B cell (primary cell): Measurements from ENCODE around the gene MBNL2. TPM values are rescaled to one million over a fixed set of nuclear protein-coding genes. Genes with fewer than 3 reads are reported as not detected.
A peak's percentile ranks its signal among the peaks of the same experiment; 100 is the strongest.

Source experiments
- ATAC-seq: fragments of 200-7000 bp; cut with Tn5 transposase; one replicate; pipeline ENCODE4 v1.10.0; 2021; ENCODE audit warnings: low read depth, mild to moderate bottlenecking, moderate number of reproducible peaks, moderate library complexity
- CTCF ChIA-PET: fragments of 350-600 bp; sonication (Branson Sonifier 250); formaldehyde crosslinking; loops from one replicate; lab custom pipeline; 2021; ENCODE audit warnings: antibody characterized with exemption, inconsistent platforms; lab: Charles Lee
- POLR2A ChIA-PET: fragments of 350-600 bp; sonication (Branson Sonifier 250); formaldehyde crosslinking; loops from one replicate; lab custom pipeline; 2021; ENCODE audit warnings: antibody characterized with exemption; lab: Charles Lee
- DNase-seq: peaks from one replicate; pipeline ENCODE4 v3.0.0; 2013
- H2AFZ ChIP-seq: 2 replicates; pipeline ENCODE4 v1.6.1; 2012; ENCODE audit warnings: mild to moderate bottlenecking, low read depth, low read length; ENCODE audit not compliant: insufficient read depth, poor library complexity, severe bottlenecking
- H3K27ac ChIP-seq, 2 donors: 1 replicate in 1 of 2; 2 replicates in 1 of 2; pipeline ENCODE4 v1.5.1; 2012 to 2013; ENCODE audit warnings: low read length in 2 of 2, mild to moderate bottlenecking in 2 of 2, moderate library complexity in 1 of 2
- H3K27me3 ChIP-seq, 4 experiments: fragments of 200-600 bp in 1 of 4; sonication (generic) in 1 of 4; replicated peaks in 1 of 4; 1 replicate in 2 of 4; 2 replicates in 2 of 4; pipeline versions ENCODE4 v1.6.1 to v1.7.0; 2013 to 2016; ENCODE audit warnings: low read length in 3 of 4, mild to moderate bottlenecking in 2 of 4, mixed read lengths in 1 of 4, moderate library complexity in 1 of 4; ENCODE audit not compliant: insufficient read depth in 4 of 4, control insufficient read depth in 3 of 4; ENCODE audit errors: control extremely low read depth in 1 of 4
- H3K36me3 ChIP-seq, 2 experiments: replicated peaks in 1 of 2; 1 replicate in 1 of 2; 2 replicates in 1 of 2; pipeline versions ENCODE4 v1.6.1 to v1.7.1; 2013; ENCODE audit warnings: low read length in 1 of 2; ENCODE audit not compliant: insufficient read depth in 2 of 2, control insufficient read depth in 1 of 2; ENCODE audit errors: control extremely low read depth in 1 of 2, extremely low read depth in 1 of 2
- H3K4me1 ChIP-seq, 2 donors: fragments of 200-600 bp in 1 of 2; sonication (generic) in 1 of 2; 1 replicate in 1 of 2; 2 replicates in 1 of 2; pipeline versions ENCODE4 v1.5.1 to v1.6.1; 2013 to 2017; ENCODE audit warnings: low read length in 2 of 2; ENCODE audit not compliant: control insufficient read depth in 2 of 2, insufficient read depth in 2 of 2
- H3K4me2 ChIP-seq: replicated peaks from 2 replicates; pipeline ENCODE3; 2012; ENCODE audit warnings: mild to moderate bottlenecking, low read depth, low read length; ENCODE audit not compliant: poor library complexity, severe bottlenecking
- H3K4me3 ChIP-seq, 5 experiments: fragments of 200-600 bp in 1 of 5; sonication (generic) in 1 of 5; 1 replicate in 3 of 5; 2 replicates in 2 of 5; pipeline versions ENCODE4 v1.5.1 to v1.7.0; 2011 to 2016; ENCODE audit warnings: low read length in 4 of 5, mild to moderate bottlenecking in 4 of 5, low read depth in 2 of 5, control low read depth in 1 of 5, moderate library complexity in 1 of 5; ENCODE audit not compliant: insufficient read depth in 1 of 5; ENCODE audit errors: control extremely low read depth in 1 of 5, extremely low read depth in 1 of 5
- H3K79me2 ChIP-seq: fragments of 200-600 bp; sonication (generic); one replicate; pipeline ENCODE4 v1.6.0; 2016; ENCODE audit warnings: low read length; ENCODE audit not compliant: control insufficient read depth, insufficient read depth
- H3K9ac ChIP-seq: fragments of 200-600 bp; sonication (generic); 2 replicates; pipeline ENCODE4 v1.6.1; 2017; ENCODE audit warnings: mild to moderate bottlenecking, low read length, moderate library complexity
- H3K9me3 ChIP-seq, 3 donors: one replicate each; pipeline versions ENCODE4 v1.6.1 to v1.7.1; 2013; ENCODE audit warnings: low read length in 2 of 3; ENCODE audit not compliant: control insufficient read depth in 2 of 3, insufficient read depth in 1 of 3; ENCODE audit errors: control extremely low read depth in 1 of 3
- H4K20me1 ChIP-seq: 2 replicates; pipeline ENCODE4 v1.6.0; 2012; ENCODE audit warnings: mild to moderate bottlenecking, low read length; ENCODE audit not compliant: insufficient read depth, control insufficient read depth, poor library complexity, severe bottlenecking
- H3K27ac Mint-ChIP-seq: one replicate; pipeline ENCODE4 v1.8.0; 2021; ENCODE audit warnings: mixed read lengths
- H3K27me3 Mint-ChIP-seq: one replicate; pipeline ENCODE4 v1.8.0; 2021; ENCODE audit warnings: mixed read lengths
- H3K4me1 Mint-ChIP-seq: one replicate; pipeline ENCODE4 v1.8.0; 2021; ENCODE audit warnings: mixed read lengths
- H3K4me3 Mint-ChIP-seq: one replicate; pipeline ENCODE4 v1.8.0; 2021; ENCODE audit warnings: mixed read lengths
- H3K9me3 Mint-ChIP-seq: one replicate; pipeline ENCODE4 v1.8.0; 2022; ENCODE audit warnings: mixed read lengths; ENCODE audit not compliant: insufficient read depth
- EZH2 ChIP-seq: IDR thresholded peaks from 2 replicates; pipeline ENCODE4 v1.6.1; 2012; ENCODE audit warnings: borderline replicate concordance, low read depth, mild to moderate bottlenecking, moderate library complexity, low read length; ENCODE audit not compliant: insufficient read depth, poor library complexity, severe bottlenecking
- WGBS: methylation state at CpG from one replicate; pipeline ENCODE4 v1.1.5; 2013; ENCODE audit warnings: missing lambda C conversion rate; ENCODE audit not compliant: insufficient coverage; 5-methylcytosine and 5-hydroxymethylcytosine counted together
- intact Hi-C: fragments of 100-400 bp; cut with micrococcal nuclease; formaldehyde crosslinking; loops from one replicate; pipeline ENCODE4 v1.10.0; 2022
- polyA plus RNA-seq: library from polyadenylated mRNA; depleted of rRNA; stranded (reverse); fragments of >200 nt; gene quantifications from 2 replicates; pipeline ENCODE4 v1.2.3, GENCODE V29; 2012
- total RNA-seq, 2 donors: library from RNA; stranded (reverse); fragments of 120-200 nt in 1 of 2; gene quantifications; 1 replicate in 1 of 2; 2 replicates in 1 of 2; pipeline versions ENCODE4 v1.2.3 to v1.2.4, GENCODE V29; 2013 to 2022
- TF ChIP-seq, protein P1 (sequence below): fragments of 200-600 bp; IDR thresholded peaks from one replicate; pipeline ENCODE4 v1.8.0; 2022; ENCODE audit warnings: antibody characterized with exemption, mild to moderate bottlenecking

The MBNL2 gene
- total and polyA plus RNA-seq, 2 donors (not counting 1 experiment from before 2014, with no cell fraction given): 6.9 to 50.1 TPM

DNA sequence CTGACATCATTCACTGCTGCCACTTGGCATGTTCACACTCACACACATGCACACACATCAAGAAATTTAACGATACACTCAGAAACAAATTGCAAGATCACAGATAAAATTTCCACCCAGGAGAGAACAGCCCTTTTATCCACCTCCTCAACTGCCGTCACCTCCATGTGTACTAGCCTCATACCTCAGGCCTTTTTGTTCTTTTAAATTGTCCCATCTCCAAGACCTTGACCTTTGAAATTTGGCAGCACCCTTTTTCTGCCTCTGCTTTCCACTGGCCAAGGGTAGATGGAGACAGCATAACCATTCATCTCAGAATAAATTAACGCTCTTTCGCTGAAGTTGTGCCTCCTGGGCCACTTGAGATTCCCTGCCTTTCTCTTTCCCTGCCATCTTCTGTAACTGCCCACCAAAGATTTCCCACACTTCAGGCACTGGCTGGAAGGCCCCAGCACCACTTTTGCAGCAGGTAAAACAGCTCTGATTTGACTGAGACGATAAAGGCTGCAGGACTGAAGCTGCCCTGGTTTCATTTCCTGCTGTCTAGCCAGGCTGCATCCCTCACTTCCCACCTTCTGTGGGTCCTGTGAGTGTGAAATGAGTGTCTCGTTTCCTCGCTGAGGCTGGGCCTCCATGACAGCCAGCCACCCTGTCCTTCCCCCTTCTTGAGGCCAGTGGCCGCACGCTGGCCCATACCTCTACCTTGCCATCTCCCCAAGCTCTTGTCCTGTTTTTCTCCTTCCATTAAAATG, 39.3 kb downstream of the MBNL2 start:
- no peaks in the 10 kb centered on the region for H3K9me3 ChIP-seq
- no peak overlapping the region for H2AFZ ChIP-seq
- H3K27me3 Mint-ChIP-seq: no peaks in the 10 kb centered on the region
- H3K27me3 ChIP-seq: no peaks in the 10 kb centered on the region
- TF ChIP-seq, protein P1, sequence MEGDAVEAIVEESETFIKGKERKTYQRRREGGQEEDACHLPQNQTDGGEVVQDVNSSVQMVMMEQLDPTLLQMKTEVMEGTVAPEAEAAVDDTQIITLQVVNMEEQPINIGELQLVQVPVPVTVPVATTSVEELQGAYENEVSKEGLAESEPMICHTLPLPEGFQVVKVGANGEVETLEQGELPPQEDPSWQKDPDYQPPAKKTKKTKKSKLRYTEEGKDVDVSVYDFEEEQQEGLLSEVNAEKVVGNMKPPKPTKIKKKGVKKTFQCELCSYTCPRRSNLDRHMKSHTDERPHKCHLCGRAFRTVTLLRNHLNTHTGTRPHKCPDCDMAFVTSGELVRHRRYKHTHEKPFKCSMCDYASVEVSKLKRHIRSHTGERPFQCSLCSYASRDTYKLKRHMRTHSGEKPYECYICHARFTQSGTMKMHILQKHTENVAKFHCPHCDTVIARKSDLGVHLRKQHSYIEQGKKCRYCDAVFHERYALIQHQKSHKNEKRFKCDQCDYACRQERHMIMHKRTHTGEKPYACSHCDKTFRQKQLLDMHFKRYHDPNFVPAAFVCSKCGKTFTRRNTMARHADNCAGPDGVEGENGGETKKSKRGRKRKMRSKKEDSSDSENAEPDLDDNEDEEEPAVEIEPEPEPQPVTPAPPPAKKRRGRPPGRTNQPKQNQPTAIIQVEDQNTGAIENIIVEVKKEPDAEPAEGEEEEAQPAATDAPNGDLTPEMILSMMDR: no peak
- no peak for TF ChIP-seq EZH2
- H3K36me3 ChIP-seq: peaks cover 2 to 5% of the 10 kb centered on the region in 2 experiments
- peak; percentile 33 for ATAC-seq
- CTCF ChIA-PET: no interaction called here
- H3K4me1 ChIP-seq: peaks cover 21 to 31% of the 10 kb centered on the region in 2 donors
- H3K4me1 Mint-ChIP-seq: peaks cover 61% of the 10 kb centered on the region
- POLR2A ChIA-PET: no interaction called here
- peak overlapping the region; percentile 17 for H3K4me3 Mint-ChIP-seq
- peaks cover 84% of the 10 kb centered on the region for H3K79me2 ChIP-seq
- no peak overlapping the region for H3K27ac ChIP-seq
- no peak overlapping the region for H3K4me3 ChIP-seq
- H3K9me3 Mint-ChIP-seq: no peaks in the 10 kb centered on the region
- H3K9ac ChIP-seq: no peak overlapping the region
- H4K20me1 ChIP-seq: peaks cover 88% of the 10 kb centered on the region
- DNase-seq: peak; percentile 18
- peak overlapping the region; percentile 3 for H3K4me2 ChIP-seq
- intact Hi-C loops: no loop called here
- H3K27ac Mint-ChIP-seq: no peak overlapping the region
- WGBS: 81% methylated on average over 5 of the region's 9 CpGs

DNA sequence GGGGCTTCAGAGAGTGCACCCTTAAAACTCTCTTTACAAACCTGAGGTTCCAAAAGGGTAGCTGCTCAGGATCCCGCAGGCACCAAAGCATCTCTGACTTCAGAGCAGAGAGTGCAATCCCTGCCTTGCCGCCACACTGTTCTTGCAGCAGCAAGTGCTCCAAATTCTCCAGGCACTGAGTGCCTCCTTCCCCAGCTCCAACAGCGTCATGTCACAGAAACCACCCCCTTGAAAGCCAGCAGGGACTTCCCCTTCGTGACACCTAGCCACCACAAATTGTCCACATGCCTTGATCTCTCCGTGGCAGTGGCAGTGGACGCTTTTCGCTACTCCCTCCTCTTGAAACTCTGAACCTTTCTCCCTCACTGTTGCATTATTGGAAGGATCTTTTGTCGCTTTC, 39.9 kb downstream of the MBNL2 start:
- intact Hi-C loops: no loop called here
- Histone ChIP-seq H2AFZ (no peak overlapping the region), H3K27ac (no peak overlapping the region), H3K4me3 (no peak overlapping the region), H3K79me2 (peaks cover 78% of the 10 kb centered on the region), H3K36me3 (peaks cover 2 to 7% of the 10 kb centered on the region in 2 experiments), H3K9me3 (no peaks in the 10 kb centered on the region), H3K4me1 (peaks cover 21 to 31% of the 10 kb centered on the region in 2 donors), H3K9ac (no peak overlapping the region), H4K20me1 (peaks cover 87% of the 10 kb centered on the region), H3K27me3 (no peaks in the 10 kb centered on the region), H3K4me2 (no peak overlapping the region)
- no peak overlapping the region for H3K27ac Mint-ChIP-seq
- H3K9me3 Mint-ChIP-seq: no peaks in the 10 kb centered on the region
- POLR2A ChIA-PET: no interaction called here
- H3K4me3 Mint-ChIP-seq: no peak overlapping the region
- ATAC-seq: no peak
- DNase-seq: no peak
- H3K4me1 Mint-ChIP-seq: peaks cover 57% of the 10 kb centered on the region
- no peaks in the 10 kb centered on the region for H3K27me3 Mint-ChIP-seq
- TF ChIP-seq, protein P1: no peak
- TF ChIP-seq EZH2: no peak
- 66% methylated on average over 6 of the region's 8 CpGs for WGBS
- CTCF ChIA-PET: no interaction called here
